ENCODE results near the gene CSF1. TPM values are rescaled to one million over a fixed set of nuclear protein-coding genes. Genes with fewer than 3 reads are reported as not detected.
A peak's percentile ranks its signal among the peaks of the same experiment; 100 is the strongest.

Gene CSF1
- total RNA-seq, 4 donors from 2014 or later: 9.7 to 41.9 (median 22.0) TPM

- peak; percentile 79 to 93 for DNase-seq (ENCODE audit: low spot score in 2 of 2)
- no peak for TF ChIP-seq CTCF (IDR thresholded peaks at IDR 0.05)
- TF ChIP-seq POLR2A (IDR thresholded peaks at IDR 0.05): no peak
- WGBS, 2 donors: 41 to 50% methylated on average over 6 of the region's 6 CpGs
- H3K4me3 ChIP-seq (ENCODE audit: low read depth, poor library complexity, severe bottlenecking): no peak overlapping the region
- intact Hi-C loops (cut with DNase I; ENCODE audit: low total_unique reads): no loop called here
Observed at GRCh38 chr1:109927911-109928321, 17.3 kb downstream of the CSF1 start.

GRCh38 chr1:109928591-109929111, 18.0 kb downstream of the CSF1 start:
- peak in 1 of 2 donors; percentile 89 for DNase-seq (ENCODE audit: low spot score in 2 of 2)
- no peak for TF ChIP-seq CTCF (IDR thresholded peaks at IDR 0.05)
- no peak for TF ChIP-seq POLR2A (IDR thresholded peaks at IDR 0.05)
- H3K4me3 ChIP-seq (ENCODE audit: low read depth, poor library complexity, severe bottlenecking): no peak overlapping the region
- WGBS, 2 donors: 46 to 58% methylated on average over 7 to 8 of the region's 8 CpGs
- intact Hi-C loops (cut with DNase I; ENCODE audit: low total_unique reads): no loop called here

GRCh38 chr1:109929170-109929569, 18.5 kb downstream of the CSF1 start:
- WGBS, 2 donors: 48 to 73% methylated on average over 9 of the region's 11 CpGs
- intact Hi-C loops (cut with DNase I; ENCODE audit: low total_unique reads): no loop called here
- TF ChIP-seq POLR2A (IDR thresholded peaks at IDR 0.05) (no peak), CTCF (IDR thresholded peaks at IDR 0.05) (no peak)
- no peak overlapping the region for H3K4me3 ChIP-seq (ENCODE audit: low read depth, poor library complexity, severe bottlenecking)
- no peak for DNase-seq (ENCODE audit: low spot score in 2 of 2)

GRCh38 chr1:109929588-109930251, 19.1 kb downstream of the CSF1 start:
- no peak overlapping the region for H3K4me3 ChIP-seq (ENCODE audit: low read depth, poor library complexity, severe bottlenecking)
- intact Hi-C loops (cut with DNase I; ENCODE audit: low total_unique reads): no loop called here
- peak in 1 of 2 donors; percentile 80 for DNase-seq (ENCODE audit: low spot score in 2 of 2)
- WGBS, 2 donors: 79 to 87% methylated on average over 11 of the region's 11 CpGs
- TF ChIP-seq CTCF (IDR thresholded peaks at IDR 0.05) (no peak), POLR2A (IDR thresholded peaks at IDR 0.05) (no peak)

GRCh38 chr1:109930252-109930993, 19.8 kb downstream of the CSF1 start:
- peak in 1 of 2 donors; percentile 74 for DNase-seq (ENCODE audit: low spot score in 2 of 2)
- TF ChIP-seq POLR2A (IDR thresholded peaks at IDR 0.05) (no peak), CTCF (IDR thresholded peaks at IDR 0.05) (no peak)
- 85 to 90% methylated on average over 9 of the region's 9 CpGs for WGBS, 2 donors
- intact Hi-C loops (cut with DNase I; ENCODE audit: low total_unique reads): no loop called here
- no peak overlapping the region for H3K4me3 ChIP-seq (ENCODE audit: low read depth, poor library complexity, severe bottlenecking)
